Fibroblast of lung (primary cell): Measurements from ENCODE around the gene DNAH1. TPM values are rescaled to one million over a fixed set of nuclear protein-coding genes. Genes with fewer than 3 reads are reported as not detected.

ENCODE experiments used
- DNase-seq, 2 donors: peaks; one replicate each; pipeline versions ENCODE4 v3.0.0 to v3.0.0-alpha.2; 2010; ENCODE audit warnings: low read depth in 2 of 2
- H2AFZ ChIP-seq: 2 replicates; pipeline ENCODE4 v1.5.1; 2012; ENCODE audit warnings: low read length, control low read depth, inconsistent platforms
- H3K27ac ChIP-seq: 2 replicates; pipeline ENCODE4 v1.5.1; 2011; ENCODE audit warnings: low read length, control low read depth; ENCODE audit not compliant: insufficient read depth
- H3K27me3 ChIP-seq: 2 replicates; pipeline ENCODE4 v1.5.1; 2011; ENCODE audit warnings: mild to moderate bottlenecking, low read length; ENCODE audit not compliant: control insufficient read depth, insufficient read depth
- H3K36me3 ChIP-seq: 2 replicates; pipeline ENCODE4 v1.5.1; 2011; ENCODE audit warnings: low read length; ENCODE audit not compliant: control insufficient read depth, insufficient read depth
- H3K4me1 ChIP-seq: 2 replicates; pipeline ENCODE4 v1.5.1; 2011; ENCODE audit warnings: low read length; ENCODE audit not compliant: control insufficient read depth, insufficient read depth; ENCODE audit errors: extremely low read depth
- H3K4me2 ChIP-seq: 2 replicates; pipeline ENCODE4 v1.5.1; 2011; ENCODE audit warnings: low read length, control low read depth; ENCODE audit not compliant: insufficient read depth; ENCODE audit errors: extremely low read depth
- H3K4me3 ChIP-seq, 4 experiments: fragments of 200-600 bp in 1 of 4; sonication (generic) in 1 of 4; replicated peaks in 1 of 4; 2 replicates each; pipeline ENCODE4 v1.5.1; 2011 to 2016; ENCODE audit warnings: low read length in 4 of 4, low read depth in 3 of 4, mild to moderate bottlenecking in 3 of 4, control low read depth in 2 of 4, inconsistent platforms in 1 of 4, mixed read lengths in 1 of 4; ENCODE audit not compliant: insufficient read depth in 1 of 4; ENCODE audit errors: control extremely low read depth in 1 of 4
- H3K79me2 ChIP-seq: 2 replicates; pipeline ENCODE4 v1.5.1; 2012; ENCODE audit warnings: mild to moderate bottlenecking, low read length, inconsistent platforms; ENCODE audit not compliant: control insufficient read depth, insufficient read depth
- H3K9ac ChIP-seq: 2 replicates; pipeline ENCODE4 v1.5.1; 2011; ENCODE audit warnings: mild to moderate bottlenecking, low read length, control low read depth; ENCODE audit not compliant: insufficient read depth
- H3K9me3 ChIP-seq: 2 replicates; pipeline ENCODE4 v1.5.1; 2012; ENCODE audit warnings: low read depth, low read length; ENCODE audit not compliant: control insufficient read depth, insufficient read depth
- H4K20me1 ChIP-seq: 2 replicates; pipeline ENCODE4 v1.5.1; 2011; ENCODE audit warnings: low read length; ENCODE audit not compliant: control insufficient read depth, insufficient read depth; ENCODE audit errors: extremely low read depth
- EZH2 ChIP-seq: IDR thresholded peaks from 2 replicates; pipeline ENCODE4 v1.5.1; 2012; ENCODE audit warnings: low read length, control low read depth, mild to moderate bottlenecking; ENCODE audit errors: missing control alignments
- polyA plus RNA-seq, 2 donors: library from polyadenylated mRNA; depleted of rRNA in 1 of 2; stranded (reverse) in 1 of 2; unstranded in 1 of 2; fragments of >200 nt; gene quantifications; 2 replicates each; pipeline ENCODE4 v1.2.1, GENCODE V29; 2011 to 2012; ENCODE audit warnings: missing spikeins in 1 of 2
- total RNA-seq: library from RNA; depleted of rRNA; stranded (reverse); fragments of >200 nt; gene quantifications from 2 replicates; pipeline ENCODE4 v1.2.1, GENCODE V29; 2014
- TF ChIP-seq, protein P1 (sequence below), 2 donors: IDR thresholded peaks in 1 of 2; conservative IDR thresholded peaks in 1 of 2; 1 replicate in 1 of 2; 2 replicates in 1 of 2; pipeline ENCODE4 v1.5.1; 2011 to 2012; ENCODE audit warnings: low read length in 2 of 2, control low read depth in 1 of 2, inconsistent platforms in 1 of 2, low read depth in 1 of 2, mild to moderate bottlenecking in 1 of 2

DNAH1 gene
- total and polyA plus RNA-seq, 2 donors (not counting 1 experiment from before 2014, with no cell fraction given) = 1.9 to 3.0 TPM

DNA sequence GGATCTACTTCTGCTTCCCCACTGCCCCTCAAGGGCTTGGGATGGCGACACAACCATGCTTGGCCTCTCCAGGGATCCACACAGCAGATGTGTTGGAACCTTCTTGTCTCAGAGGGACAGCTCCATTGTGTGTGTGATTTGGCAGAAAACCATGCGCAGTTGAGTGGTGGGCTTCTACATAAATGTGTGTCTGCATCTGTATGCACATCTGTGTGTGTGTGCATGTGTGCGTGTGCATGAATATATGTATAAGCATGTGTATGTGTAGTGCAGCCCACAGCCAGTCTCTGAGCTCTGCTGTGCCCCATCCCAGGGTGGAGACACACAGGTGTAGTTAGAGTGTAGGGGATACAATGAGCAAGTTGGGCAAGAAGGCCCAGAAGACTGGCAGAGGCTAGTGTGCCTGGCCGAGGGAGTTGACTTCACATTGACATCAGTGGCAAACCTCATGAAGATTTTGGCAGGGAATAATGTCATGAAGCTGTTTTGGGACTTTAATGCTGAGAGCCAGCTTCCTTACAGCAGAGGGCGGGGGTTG is 20.4 kb upstream of the DNAH1 start:
- Histone ChIP-seq H2AFZ (no peak overlapping the region), H3K79me2 (no peaks in the 10 kb centered on the region), H3K9ac (no peak overlapping the region), H3K4me1 (no peaks in the 10 kb centered on the region), H3K9me3 (no peaks in the 10 kb centered on the region), H4K20me1 (no peaks in the 10 kb centered on the region), H3K4me2 (no peak overlapping the region), H3K27ac (no peak overlapping the region), H3K4me3 (no peak overlapping the region), H3K36me3 (peaks cover 12% of the 10 kb centered on the region), H3K27me3 (no peaks in the 10 kb centered on the region)
- no peak for DNase-seq
- TF ChIP-seq, protein P1, sequence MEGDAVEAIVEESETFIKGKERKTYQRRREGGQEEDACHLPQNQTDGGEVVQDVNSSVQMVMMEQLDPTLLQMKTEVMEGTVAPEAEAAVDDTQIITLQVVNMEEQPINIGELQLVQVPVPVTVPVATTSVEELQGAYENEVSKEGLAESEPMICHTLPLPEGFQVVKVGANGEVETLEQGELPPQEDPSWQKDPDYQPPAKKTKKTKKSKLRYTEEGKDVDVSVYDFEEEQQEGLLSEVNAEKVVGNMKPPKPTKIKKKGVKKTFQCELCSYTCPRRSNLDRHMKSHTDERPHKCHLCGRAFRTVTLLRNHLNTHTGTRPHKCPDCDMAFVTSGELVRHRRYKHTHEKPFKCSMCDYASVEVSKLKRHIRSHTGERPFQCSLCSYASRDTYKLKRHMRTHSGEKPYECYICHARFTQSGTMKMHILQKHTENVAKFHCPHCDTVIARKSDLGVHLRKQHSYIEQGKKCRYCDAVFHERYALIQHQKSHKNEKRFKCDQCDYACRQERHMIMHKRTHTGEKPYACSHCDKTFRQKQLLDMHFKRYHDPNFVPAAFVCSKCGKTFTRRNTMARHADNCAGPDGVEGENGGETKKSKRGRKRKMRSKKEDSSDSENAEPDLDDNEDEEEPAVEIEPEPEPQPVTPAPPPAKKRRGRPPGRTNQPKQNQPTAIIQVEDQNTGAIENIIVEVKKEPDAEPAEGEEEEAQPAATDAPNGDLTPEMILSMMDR (conservative IDR thresholded peaks at IDR 0.05 in 1 of 2, IDR thresholded peaks at IDR 0.05 in 1 of 2; ENCODE audit: low read depth in 1 of 2, low read length in 2 of 2) = no peak
- TF ChIP-seq EZH2 = no peak

GRCh38 chr3:52297242-52298148 is 18.6 kb upstream of the DNAH1 start:
- H3K9me3 ChIP-seq = no peaks in the 10 kb centered on the region
- H3K4me2 ChIP-seq = no peak overlapping the region
- no peak overlapping the region for H3K4me3 ChIP-seq
- TF ChIP-seq, protein P1 (conservative IDR thresholded peaks at IDR 0.05 in 1 of 2, IDR thresholded peaks at IDR 0.05 in 1 of 2; ENCODE audit: low read depth in 1 of 2, low read length in 2 of 2) = no peak
- TF ChIP-seq EZH2 = no peak
- no peak overlapping the region for H3K9ac ChIP-seq
- no peaks in the 10 kb centered on the region for H4K20me1 ChIP-seq
- H3K27me3 ChIP-seq = no peaks in the 10 kb centered on the region
- peaks cover 4% of the 10 kb centered on the region for H3K36me3 ChIP-seq
- H2AFZ ChIP-seq = no peak overlapping the region
- H3K79me2 ChIP-seq = no peaks in the 10 kb centered on the region
- no peaks in the 10 kb centered on the region for H3K4me1 ChIP-seq
- no peak overlapping the region for H3K27ac ChIP-seq
- DNase-seq = no peak

DNA sequence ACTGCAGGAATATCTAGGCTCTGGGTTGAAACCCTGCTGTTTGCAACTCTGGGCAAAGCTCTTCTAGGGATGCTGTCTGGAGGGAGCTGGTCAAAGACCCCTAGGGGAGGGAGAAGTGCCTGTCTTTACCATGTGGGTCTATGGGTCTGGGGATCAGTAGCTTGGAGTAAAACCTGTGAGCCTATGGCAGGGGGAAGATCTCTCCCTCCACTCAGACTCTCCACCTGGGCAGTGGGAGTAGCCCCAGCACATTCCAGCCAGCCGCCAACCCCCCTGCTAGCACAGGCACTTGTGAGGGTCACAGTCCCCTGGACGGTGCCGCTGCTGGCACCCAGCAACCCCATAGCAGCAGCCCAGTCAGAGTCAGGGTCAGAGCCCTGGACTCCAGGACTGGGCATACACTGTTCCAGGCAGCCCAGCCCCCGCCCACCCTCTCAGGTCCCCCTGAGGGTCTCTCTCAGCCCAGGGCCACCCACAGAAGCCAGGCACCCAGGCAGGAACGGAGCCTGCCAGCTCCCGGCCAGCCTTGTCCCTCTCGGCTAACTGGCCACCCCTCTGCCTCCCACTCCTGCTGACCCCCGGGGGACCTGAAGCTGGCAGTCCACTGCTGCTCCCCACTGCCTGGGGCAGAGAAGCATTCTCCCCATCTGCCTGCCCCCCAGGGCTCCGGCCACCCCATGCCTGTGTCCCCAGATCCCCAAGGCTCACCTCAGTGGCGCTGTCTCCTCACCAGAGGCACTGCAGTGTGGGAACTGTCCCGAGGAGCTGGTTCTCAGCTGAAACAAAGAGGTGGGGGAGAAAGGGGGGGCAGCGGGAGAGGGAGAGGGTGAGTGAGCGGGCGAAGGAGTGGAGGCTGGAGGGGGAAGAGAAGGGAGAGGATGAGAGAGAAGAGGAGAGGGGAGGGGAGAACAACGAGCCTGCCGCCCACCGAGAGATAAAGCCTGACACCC is 17.7 kb upstream of the DNAH1 start:
- no peak overlapping the region for H3K27ac ChIP-seq

More for the DNA sequence above, 17.7 kb upstream of the DNAH1 start:
- no peak overlapping the region for H2AFZ ChIP-seq
- no peaks in the 10 kb centered on the region for H4K20me1 ChIP-seq
- H3K9ac ChIP-seq = no peak overlapping the region
- no peak overlapping the region for H3K4me2 ChIP-seq
- H3K27me3 ChIP-seq = no peaks in the 10 kb centered on the region
- no peaks in the 10 kb centered on the region for H3K9me3 ChIP-seq
- TF ChIP-seq, protein P1 (conservative IDR thresholded peaks at IDR 0.05 in 1 of 2, IDR thresholded peaks at IDR 0.05 in 1 of 2; ENCODE audit: low read depth in 1 of 2, low read length in 2 of 2) = no peak
- TF ChIP-seq EZH2 = no peak
- no peaks in the 10 kb centered on the region for H3K4me1 ChIP-seq
- H3K36me3 ChIP-seq = peaks cover 2% of the 10 kb centered on the region
- no peaks in the 10 kb centered on the region for H3K79me2 ChIP-seq
- H3K4me3 ChIP-seq = no peak overlapping the region
- DNase-seq = no peak
